ENCODE data around the gene NMNAT3. TPM values are rescaled to one million over a fixed set of nuclear protein-coding genes. Genes with fewer than 3 reads are reported as not detected.

Gene NMNAT3
- total and polyA plus RNA-seq, 2 experiments from 2014 or later = 8.3 to 9.2 TPM

DNA sequence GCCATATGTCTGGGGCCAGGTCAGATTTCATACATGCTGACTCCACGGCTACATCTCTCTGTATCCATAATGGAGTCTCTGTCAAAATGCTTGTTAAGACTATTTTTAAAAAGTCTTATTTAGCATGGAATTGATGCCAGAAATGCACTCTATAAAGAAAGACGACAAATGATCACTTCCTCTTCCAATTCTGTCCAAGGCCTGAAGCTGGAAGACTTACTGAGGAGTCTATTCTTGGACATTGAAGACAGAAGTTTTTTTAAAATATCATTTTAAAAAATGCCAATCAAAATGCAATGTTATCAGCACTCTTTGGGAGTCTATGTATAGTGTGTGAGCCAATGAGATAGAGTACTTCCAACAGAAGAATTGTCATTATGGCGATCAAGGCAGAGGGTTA lies 27.9 kb upstream of the NMNAT3 start:
- Histone ChIP-seq H2AFZ (no peak overlapping the region), H3K4me2 (no peak overlapping the region), H3K4me3 (no peak overlapping the region), H3K27ac (ENCODE audit: low read depth) (no peak overlapping the region), H3K79me2 (replicated peaks; ENCODE audit: insufficient read depth) (no peaks in the 10 kb centered on the region), H3K4me1 (ENCODE audit: insufficient read depth) (peaks cover 4% of the 10 kb centered on the region; the same call in 1 of the 2 replicates), H3F3A (replicated peaks; ENCODE audit: low read depth) (no peaks in the 10 kb centered on the region), H3K9me2 (ENCODE audit: insufficient read depth) (no peaks in the 10 kb centered on the region; the same call in 1 of the 2 replicates), H3K27me3 (ENCODE audit: insufficient read depth) (no peaks in the 10 kb centered on the region), H3K36me3 (ENCODE audit: insufficient read depth) (no peaks in the 10 kb centered on the region), H4K20me1 (replicated peaks; ENCODE audit: insufficient read depth) (no peaks in the 10 kb centered on the region)
- H3K36me3 Mint-ChIP-seq (ENCODE audit: low read depth) = no peaks in the 10 kb centered on the region
- no peaks in the 10 kb centered on the region for H3K9me3 Mint-ChIP-seq
- H3K27me3 Mint-ChIP-seq (ENCODE audit: insufficient read depth, low read depth, poor library complexity) = no peaks in the 10 kb centered on the region
- ATAC-seq (no peak), DNase-seq (ENCODE audit: low spot score) (no peak)
- H3K4me3 Mint-ChIP-seq = no peak overlapping the region
- peaks cover 6% of the 10 kb centered on the region; the same call in 2 of the 3 replicates for H3K4me1 Mint-ChIP-seq
- TF ChIP-seq STAT1 (IDR thresholded peaks at IDR 0.05; ENCODE audit: unreplicated experiment) (no peak), POLR2AphosphoS5 (IDR thresholded peaks at IDR 0.05; ENCODE audit: low read depth) (no peak), ZNF114 (CRISPR knock-in tag; IDR thresholded peaks at IDR 0.05) (no peak), NANOG (IDR thresholded peaks at IDR 0.05; ENCODE audit: borderline replicate concordance) (no peak), JUNB (IDR thresholded peaks at IDR 0.05; ENCODE audit: unreplicated experiment) (no peak), ZNF331 (CRISPR knock-in tag; IDR thresholded peaks at IDR 0.05; ENCODE audit: low read depth) (no peak), EZH2phosphoT487 (IDR thresholded peaks at IDR 0.05; ENCODE audit: unreplicated experiment) (no peak), CREB1 (CRISPR knock-in tag; IDR thresholded peaks at IDR 0.05; ENCODE audit: low read depth) (no peak), EZH2 (IDR thresholded peaks at IDR 0.05; ENCODE audit: low read depth, unreplicated experiment) (no peak)
- TF ChIP-seq, protein P1, sequence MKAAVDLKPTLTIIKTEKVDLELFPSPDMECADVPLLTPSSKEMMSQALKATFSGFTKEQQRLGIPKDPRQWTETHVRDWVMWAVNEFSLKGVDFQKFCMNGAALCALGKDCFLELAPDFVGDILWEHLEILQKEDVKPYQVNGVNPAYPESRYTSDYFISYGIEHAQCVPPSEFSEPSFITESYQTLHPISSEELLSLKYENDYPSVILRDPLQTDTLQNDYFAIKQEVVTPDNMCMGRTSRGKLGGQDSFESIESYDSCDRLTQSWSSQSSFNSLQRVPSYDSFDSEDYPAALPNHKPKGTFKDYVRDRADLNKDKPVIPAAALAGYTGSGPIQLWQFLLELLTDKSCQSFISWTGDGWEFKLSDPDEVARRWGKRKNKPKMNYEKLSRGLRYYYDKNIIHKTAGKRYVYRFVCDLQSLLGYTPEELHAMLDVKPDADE (IDR thresholded peaks at IDR 0.05) = no peak
- TF ChIP-seq, protein P2, sequence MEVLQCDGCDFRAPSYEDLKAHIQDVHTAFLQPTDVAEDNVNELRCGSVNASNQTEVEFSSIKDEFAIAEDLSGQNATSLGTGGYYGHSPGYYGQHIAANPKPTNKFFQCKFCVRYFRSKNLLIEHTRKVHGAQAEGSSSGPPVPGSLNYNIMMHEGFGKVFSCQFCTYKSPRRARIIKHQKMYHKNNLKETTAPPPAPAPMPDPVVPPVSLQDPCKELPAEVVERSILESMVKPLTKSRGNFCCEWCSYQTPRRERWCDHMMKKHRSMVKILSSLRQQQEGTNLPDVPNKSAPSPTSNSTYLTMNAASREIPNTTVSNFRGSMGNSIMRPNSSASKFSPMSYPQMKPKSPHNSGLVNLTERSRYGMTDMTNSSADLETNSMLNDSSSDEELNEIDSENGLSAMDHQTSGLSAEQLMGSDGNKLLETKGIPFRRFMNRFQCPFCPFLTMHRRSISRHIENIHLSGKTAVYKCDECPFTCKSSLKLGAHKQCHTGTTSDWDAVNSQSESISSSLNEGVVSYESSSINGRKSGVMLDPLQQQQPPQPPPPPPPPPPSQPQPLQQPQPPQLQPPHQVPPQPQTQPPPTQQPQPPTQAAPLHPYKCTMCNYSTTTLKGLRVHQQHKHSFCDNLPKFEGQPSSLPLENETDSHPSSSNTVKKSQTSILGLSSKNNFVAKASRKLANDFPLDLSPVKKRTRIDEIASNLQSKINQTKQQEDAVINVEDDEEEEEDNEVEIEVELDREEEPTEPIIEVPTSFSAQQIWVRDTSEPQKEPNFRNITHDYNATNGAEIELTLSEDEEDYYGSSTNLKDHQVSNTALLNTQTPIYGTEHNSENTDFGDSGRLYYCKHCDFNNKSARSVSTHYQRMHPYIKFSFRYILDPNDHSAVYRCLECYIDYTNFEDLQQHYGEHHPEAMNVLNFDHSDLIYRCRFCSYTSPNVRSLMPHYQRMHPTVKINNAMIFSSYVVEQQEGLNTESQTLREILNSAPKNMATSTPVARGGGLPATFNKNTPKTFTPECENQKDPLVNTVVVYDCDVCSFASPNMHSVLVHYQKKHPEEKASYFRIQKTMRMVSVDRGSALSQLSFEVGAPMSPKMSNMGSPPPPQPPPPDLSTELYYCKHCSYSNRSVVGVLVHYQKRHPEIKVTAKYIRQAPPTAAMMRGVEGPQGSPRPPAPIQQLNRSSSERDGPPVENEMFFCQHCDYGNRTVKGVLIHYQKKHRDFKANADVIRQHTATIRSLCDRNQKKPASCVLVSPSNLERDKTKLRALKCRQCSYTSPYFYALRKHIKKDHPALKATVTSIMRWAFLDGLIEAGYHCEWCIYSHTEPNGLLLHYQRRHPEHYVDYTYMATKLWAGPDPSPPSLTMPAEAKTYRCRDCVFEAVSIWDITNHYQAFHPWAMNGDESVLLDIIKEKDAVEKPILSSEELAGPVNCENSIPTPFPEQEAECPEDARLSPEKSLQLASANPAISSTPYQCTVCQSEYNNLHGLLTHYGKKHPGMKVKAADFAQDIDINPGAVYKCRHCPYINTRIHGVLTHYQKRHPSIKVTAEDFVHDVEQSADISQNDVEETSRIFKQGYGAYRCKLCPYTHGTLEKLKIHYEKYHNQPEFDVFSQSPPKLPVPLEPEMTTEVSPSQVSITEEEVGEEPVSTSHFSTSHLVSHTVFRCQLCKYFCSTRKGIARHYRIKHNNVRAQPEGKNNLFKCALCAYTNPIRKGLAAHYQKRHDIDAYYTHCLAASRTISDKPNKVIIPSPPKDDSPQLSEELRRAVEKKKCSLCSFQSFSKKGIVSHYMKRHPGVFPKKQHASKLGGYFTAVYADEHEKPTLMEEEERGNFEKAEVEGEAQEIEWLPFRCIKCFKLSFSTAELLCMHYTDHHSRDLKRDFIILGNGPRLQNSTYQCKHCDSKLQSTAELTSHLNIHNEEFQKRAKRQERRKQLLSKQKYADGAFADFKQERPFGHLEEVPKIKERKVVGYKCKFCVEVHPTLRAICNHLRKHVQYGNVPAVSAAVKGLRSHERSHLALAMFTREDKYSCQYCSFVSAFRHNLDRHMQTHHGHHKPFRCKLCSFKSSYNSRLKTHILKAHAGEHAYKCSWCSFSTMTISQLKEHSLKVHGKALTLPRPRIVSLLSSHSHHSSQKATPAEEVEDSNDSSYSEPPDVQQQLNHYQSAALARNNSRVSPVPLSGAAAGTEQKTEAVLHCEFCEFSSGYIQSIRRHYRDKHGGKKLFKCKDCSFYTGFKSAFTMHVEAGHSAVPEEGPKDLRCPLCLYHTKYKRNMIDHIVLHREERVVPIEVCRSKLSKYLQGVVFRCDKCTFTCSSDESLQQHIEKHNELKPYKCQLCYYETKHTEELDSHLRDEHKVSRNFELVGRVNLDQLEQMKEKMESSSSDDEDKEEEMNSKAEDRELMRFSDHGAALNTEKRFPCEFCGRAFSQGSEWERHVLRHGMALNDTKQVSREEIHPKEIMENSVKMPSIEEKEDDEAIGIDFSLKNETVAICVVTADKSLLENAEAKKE (CRISPR knock-in tag; IDR thresholded peaks at IDR 0.05) = no peak
- TF ChIP-seq, protein P3, sequence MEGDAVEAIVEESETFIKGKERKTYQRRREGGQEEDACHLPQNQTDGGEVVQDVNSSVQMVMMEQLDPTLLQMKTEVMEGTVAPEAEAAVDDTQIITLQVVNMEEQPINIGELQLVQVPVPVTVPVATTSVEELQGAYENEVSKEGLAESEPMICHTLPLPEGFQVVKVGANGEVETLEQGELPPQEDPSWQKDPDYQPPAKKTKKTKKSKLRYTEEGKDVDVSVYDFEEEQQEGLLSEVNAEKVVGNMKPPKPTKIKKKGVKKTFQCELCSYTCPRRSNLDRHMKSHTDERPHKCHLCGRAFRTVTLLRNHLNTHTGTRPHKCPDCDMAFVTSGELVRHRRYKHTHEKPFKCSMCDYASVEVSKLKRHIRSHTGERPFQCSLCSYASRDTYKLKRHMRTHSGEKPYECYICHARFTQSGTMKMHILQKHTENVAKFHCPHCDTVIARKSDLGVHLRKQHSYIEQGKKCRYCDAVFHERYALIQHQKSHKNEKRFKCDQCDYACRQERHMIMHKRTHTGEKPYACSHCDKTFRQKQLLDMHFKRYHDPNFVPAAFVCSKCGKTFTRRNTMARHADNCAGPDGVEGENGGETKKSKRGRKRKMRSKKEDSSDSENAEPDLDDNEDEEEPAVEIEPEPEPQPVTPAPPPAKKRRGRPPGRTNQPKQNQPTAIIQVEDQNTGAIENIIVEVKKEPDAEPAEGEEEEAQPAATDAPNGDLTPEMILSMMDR (conservative IDR thresholded peaks at IDR 0.05; ENCODE audit: low read depth in 2 of 2) = no peak
- TF ChIP-seq, protein P4, sequence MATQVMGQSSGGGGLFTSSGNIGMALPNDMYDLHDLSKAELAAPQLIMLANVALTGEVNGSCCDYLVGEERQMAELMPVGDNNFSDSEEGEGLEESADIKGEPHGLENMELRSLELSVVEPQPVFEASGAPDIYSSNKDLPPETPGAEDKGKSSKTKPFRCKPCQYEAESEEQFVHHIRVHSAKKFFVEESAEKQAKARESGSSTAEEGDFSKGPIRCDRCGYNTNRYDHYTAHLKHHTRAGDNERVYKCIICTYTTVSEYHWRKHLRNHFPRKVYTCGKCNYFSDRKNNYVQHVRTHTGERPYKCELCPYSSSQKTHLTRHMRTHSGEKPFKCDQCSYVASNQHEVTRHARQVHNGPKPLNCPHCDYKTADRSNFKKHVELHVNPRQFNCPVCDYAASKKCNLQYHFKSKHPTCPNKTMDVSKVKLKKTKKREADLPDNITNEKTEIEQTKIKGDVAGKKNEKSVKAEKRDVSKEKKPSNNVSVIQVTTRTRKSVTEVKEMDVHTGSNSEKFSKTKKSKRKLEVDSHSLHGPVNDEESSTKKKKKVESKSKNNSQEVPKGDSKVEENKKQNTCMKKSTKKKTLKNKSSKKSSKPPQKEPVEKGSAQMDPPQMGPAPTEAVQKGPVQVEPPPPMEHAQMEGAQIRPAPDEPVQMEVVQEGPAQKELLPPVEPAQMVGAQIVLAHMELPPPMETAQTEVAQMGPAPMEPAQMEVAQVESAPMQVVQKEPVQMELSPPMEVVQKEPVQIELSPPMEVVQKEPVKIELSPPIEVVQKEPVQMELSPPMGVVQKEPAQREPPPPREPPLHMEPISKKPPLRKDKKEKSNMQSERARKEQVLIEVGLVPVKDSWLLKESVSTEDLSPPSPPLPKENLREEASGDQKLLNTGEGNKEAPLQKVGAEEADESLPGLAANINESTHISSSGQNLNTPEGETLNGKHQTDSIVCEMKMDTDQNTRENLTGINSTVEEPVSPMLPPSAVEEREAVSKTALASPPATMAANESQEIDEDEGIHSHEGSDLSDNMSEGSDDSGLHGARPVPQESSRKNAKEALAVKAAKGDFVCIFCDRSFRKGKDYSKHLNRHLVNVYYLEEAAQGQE (IDR thresholded peaks at IDR 0.05; ENCODE audit: unreplicated experiment) = no peak
- H3K27ac Mint-ChIP-seq = no peak overlapping the region

Measured in GM23338 (cell line).